MG63 (cell line): ENCODE measurements around the gene TP53TG3C. TPM values are rescaled to one million over a fixed set of nuclear protein-coding genes. Genes with fewer than 3 reads are reported as not detected.
"Not testable (repeated sequence)": the region's sequence is repeated elsewhere in the genome, so short reads cannot be mapped to it uniquely, and the experiment has no call there.

Experiments used
- DNase-seq: peaks from one replicate; pipeline ENCODE4 v3.0.0-alpha.2; 2020
- H3K27me3 ChIP-seq: fragments of 250-450 bp; sonication (Bioruptor Pico); 2 replicates; pipeline ENCODE4 v1.5.1; 2020; ENCODE audit warnings: mild to moderate bottlenecking, moderate library complexity
- H3K36me3 ChIP-seq: fragments of 250-450 bp; sonication (Bioruptor Pico); 2 replicates; pipeline ENCODE4 v1.5.1; 2020; ENCODE audit warnings: mild to moderate bottlenecking, moderate library complexity
- H3K4me3 ChIP-seq: fragments of 250-450 bp; sonication (Bioruptor Pico); 2 replicates; pipeline ENCODE4 v1.5.1; 2020; ENCODE audit warnings: mild to moderate bottlenecking, moderate library complexity
- H3K9me3 ChIP-seq: fragments of 250-450 bp; sonication (Bioruptor Pico); 2 replicates; pipeline ENCODE4 v1.5.1; 2020; ENCODE audit warnings: mild to moderate bottlenecking, moderate library complexity
- total RNA-seq: library from RNA; depleted of rRNA; stranded (reverse); fragments of >200 nt; shearing (Covaris generic); gene quantifications from 2 replicates; pipeline ENCODE4 v1.2.3, GENCODE V29; 2014; ENCODE audit warnings: low replicate concordance; rRNA removed

The TP53TG3C gene
- 1.1 TPM in 1 of 2 replicates, not detected in the other for total RNA-seq

- not testable (repeated sequence) for DNase-seq, H3K27me3 ChIP-seq, H3K4me3 ChIP-seq, H3K9me3 ChIP-seq, H3K36me3 ChIP-seq
These were observed at the start of gene TP53TG3C for GRCh38 chr16:33193926-33194325. TSS of gene TP53TG3C (plus strand) at chr16:33194226. CDS start at chr16:33194294, 68 bp downstream.

Other genes starting within 250 kb of the TP53TG3C start
- gene TP53TG3E, start 110.1 kb downstream of the TP53TG3C start, total RNA-seq, result not detected in 2 replicates
- 0.22 and 1.4 TPM in 2 replicates for gene TP53TG3B, start 166.6 kb downstream of the TP53TG3C start, total RNA-seq